ENCODE measurements around the gene MCF2L. TPM values are rescaled to one million over a fixed set of nuclear protein-coding genes. Genes with fewer than 3 reads are reported as not detected.

The MCF2L gene
- total RNA-seq, 1 experiment from 2014 or later: 9.5 TPM

DNA sequence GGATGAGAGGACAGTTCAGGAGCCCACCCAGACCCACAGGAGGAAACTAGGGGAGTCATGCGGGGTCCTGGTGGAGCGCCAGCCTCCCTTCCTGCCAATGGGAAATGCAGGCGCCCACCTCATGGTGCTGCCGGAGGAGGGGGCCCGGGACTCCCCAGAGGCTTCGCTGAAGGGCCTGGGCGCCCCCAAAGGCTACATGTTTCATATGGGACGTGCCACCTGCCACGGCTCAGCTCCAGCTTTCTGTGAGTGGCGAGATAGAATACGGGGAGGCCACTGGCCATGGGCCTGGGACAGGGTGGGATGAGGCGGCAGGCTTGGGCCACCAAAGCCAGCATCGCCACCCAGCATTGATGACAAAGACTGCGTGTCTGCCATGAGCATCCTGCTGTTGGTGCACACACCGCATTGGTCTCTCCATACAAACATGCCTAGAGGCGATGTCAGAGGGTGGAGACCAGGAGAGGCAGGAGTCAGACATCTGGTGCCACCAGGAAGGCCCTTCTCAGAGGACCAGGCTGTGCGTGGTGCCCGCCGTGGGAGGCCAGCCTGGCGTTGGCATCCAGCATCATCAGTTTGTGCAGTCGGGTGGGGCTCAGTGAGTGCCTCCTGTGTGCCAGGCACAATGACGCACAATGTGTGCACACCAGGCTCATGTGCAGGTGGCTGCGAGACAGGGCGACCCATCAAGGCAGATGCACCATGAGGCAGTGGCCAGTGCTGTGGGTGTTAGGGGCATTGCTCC is 152.3 kb downstream of the MCF2L start:
- H3K36me3 ChIP-seq (ENCODE audit: insufficient read depth, low read length, poor library complexity, severe bottlenecking): no peaks in the 10 kb centered on the region
- intact Hi-C loops (cut with micrococcal nuclease; ENCODE audit: unreplicated experiment): no loop called here
- H3K4me3 ChIP-seq (ENCODE audit: low read depth, low read length, poor library complexity, severe bottlenecking): no peak overlapping the region
- ChIA-PET POLR2A (ENCODE audit: low non-redundant PET) (no interaction called here), CTCF (no interaction called here)
- no peak for TF ChIP-seq EZH2 (IDR thresholded peaks at IDR 0.05; ENCODE audit: borderline replicate concordance, low read depth, low read length, poor library complexity, severe bottlenecking)
- TF ChIP-seq, protein P1, sequence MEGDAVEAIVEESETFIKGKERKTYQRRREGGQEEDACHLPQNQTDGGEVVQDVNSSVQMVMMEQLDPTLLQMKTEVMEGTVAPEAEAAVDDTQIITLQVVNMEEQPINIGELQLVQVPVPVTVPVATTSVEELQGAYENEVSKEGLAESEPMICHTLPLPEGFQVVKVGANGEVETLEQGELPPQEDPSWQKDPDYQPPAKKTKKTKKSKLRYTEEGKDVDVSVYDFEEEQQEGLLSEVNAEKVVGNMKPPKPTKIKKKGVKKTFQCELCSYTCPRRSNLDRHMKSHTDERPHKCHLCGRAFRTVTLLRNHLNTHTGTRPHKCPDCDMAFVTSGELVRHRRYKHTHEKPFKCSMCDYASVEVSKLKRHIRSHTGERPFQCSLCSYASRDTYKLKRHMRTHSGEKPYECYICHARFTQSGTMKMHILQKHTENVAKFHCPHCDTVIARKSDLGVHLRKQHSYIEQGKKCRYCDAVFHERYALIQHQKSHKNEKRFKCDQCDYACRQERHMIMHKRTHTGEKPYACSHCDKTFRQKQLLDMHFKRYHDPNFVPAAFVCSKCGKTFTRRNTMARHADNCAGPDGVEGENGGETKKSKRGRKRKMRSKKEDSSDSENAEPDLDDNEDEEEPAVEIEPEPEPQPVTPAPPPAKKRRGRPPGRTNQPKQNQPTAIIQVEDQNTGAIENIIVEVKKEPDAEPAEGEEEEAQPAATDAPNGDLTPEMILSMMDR (conservative IDR thresholded peaks at IDR 0.05; ENCODE audit: low read depth, low read length): no peak
- no peak overlapping the region for H3K27ac ChIP-seq (ENCODE audit: low read depth, low read length, poor library complexity, severe bottlenecking)
- no peaks in the 10 kb centered on the region for H3K4me1 ChIP-seq (ENCODE audit: insufficient read depth, low read length, poor library complexity, severe bottlenecking)
- no TSS peak for BruUV-seq (replicated peaks)
- no peak for DNase-seq (ENCODE audit: low spot score)
- H3K9me3 ChIP-seq (ENCODE audit: low read depth, low read length, poor library complexity, severe bottlenecking): no peaks in the 10 kb centered on the region
- H3K27me3 ChIP-seq (replicated peaks; ENCODE audit: insufficient read depth, low read depth, low read length, poor library complexity): no peaks in the 10 kb centered on the region

- BruUV-seq (replicated peaks): no TSS peak
- DNase-seq (ENCODE audit: low spot score): no peak
- Histone ChIP-seq H3K27ac (ENCODE audit: low read depth, low read length, poor library complexity, severe bottlenecking) (no peak overlapping the region), H3K9me3 (ENCODE audit: low read depth, low read length, poor library complexity, severe bottlenecking) (no peaks in the 10 kb centered on the region), H3K4me1 (ENCODE audit: insufficient read depth, low read length, poor library complexity, severe bottlenecking) (no peaks in the 10 kb centered on the region), H3K27me3 (replicated peaks; ENCODE audit: insufficient read depth, low read depth, low read length, poor library complexity) (no peaks in the 10 kb centered on the region), H3K36me3 (ENCODE audit: insufficient read depth, low read length, poor library complexity, severe bottlenecking) (no peaks in the 10 kb centered on the region), H3K4me3 (ENCODE audit: low read depth, low read length, poor library complexity, severe bottlenecking) (no peak overlapping the region)
- intact Hi-C loops (cut with micrococcal nuclease; ENCODE audit: unreplicated experiment): no loop called here
- ChIA-PET POLR2A (ENCODE audit: low non-redundant PET) (no interaction called here), CTCF (no interaction called here)
- TF ChIP-seq EZH2 (IDR thresholded peaks at IDR 0.05; ENCODE audit: borderline replicate concordance, low read depth, low read length, poor library complexity, severe bottlenecking): no peak
- TF ChIP-seq, protein P1 (conservative IDR thresholded peaks at IDR 0.05; ENCODE audit: low read depth, low read length): no peak
Measured at GRCh38 chr13:113121928-113122471, 153.0 kb downstream of the MCF2L start.

- intact Hi-C loops (cut with micrococcal nuclease; ENCODE audit: unreplicated experiment): no loop called here
- Histone ChIP-seq H3K4me1 (ENCODE audit: insufficient read depth, low read length, poor library complexity, severe bottlenecking) (no peaks in the 10 kb centered on the region), H3K9me3 (ENCODE audit: low read depth, low read length, poor library complexity, severe bottlenecking) (no peaks in the 10 kb centered on the region), H3K27ac (ENCODE audit: low read depth, low read length, poor library complexity, severe bottlenecking) (no peak within 1 kb of the TSS), H3K27me3 (replicated peaks; ENCODE audit: insufficient read depth, low read depth, low read length, poor library complexity) (no peaks in the 10 kb centered on the region), H3K36me3 (ENCODE audit: insufficient read depth, low read length, poor library complexity, severe bottlenecking) (no peaks in the 10 kb centered on the region), H3K4me3 (ENCODE audit: low read depth, low read length, poor library complexity, severe bottlenecking) (no peak within 1 kb of the TSS)
- BruUV-seq (replicated peaks): no TSS peak
- ChIA-PET POLR2A (ENCODE audit: low non-redundant PET) (no interaction called here), CTCF (no interaction called here)
- TF ChIP-seq EZH2 (IDR thresholded peaks at IDR 0.05; ENCODE audit: borderline replicate concordance, low read depth, low read length, poor library complexity, severe bottlenecking): no peak
- TF ChIP-seq, protein P1 (conservative IDR thresholded peaks at IDR 0.05; ENCODE audit: low read depth, low read length): no peak
- DNase-seq (ENCODE audit: low spot score): no peak
Measured at GRCh38 chr13:113122550-113123225, 153.7 kb downstream of the MCF2L start, which contains the start of gene F10. TSS of gene F10 (plus strand) at chr13:113122799. CDS start at chr13:113122856, 57 bp downstream.
